ENCODE measurements around the gene TAF9.
"Not testable (repeated sequence)": the region's sequence is repeated elsewhere in the genome, so short reads cannot be mapped to it uniquely, and the experiment has no call there.

The TAF9 gene

DNA sequence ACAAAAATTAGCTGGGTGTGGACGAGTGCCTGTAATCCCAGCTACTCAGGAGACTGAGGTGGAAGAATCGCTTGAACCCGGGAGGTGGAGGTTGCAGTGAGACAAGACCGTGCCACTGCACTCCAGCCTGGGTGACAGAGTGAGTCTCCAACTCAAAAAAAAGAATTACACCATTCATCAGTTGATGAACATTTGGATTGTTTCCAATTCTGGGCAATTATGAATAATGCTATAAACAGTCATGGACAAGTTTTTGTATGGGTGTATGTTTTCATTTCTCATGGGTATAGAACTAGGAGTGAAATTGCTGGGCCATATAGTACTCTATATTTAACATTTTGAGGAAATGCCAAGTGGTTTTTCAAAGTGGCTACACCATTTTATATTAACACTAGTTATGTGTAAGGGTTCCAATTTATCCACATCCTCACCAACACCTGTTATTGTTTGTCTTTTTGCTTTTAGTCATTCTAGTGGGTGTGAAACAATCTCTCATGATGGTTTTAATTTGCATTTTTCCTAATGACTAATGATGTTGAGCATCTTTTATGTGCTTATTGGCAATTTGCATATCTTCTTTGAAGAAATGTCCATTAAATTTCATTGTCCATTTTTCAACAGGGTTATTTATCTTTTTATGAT is 27.7 kb downstream of the TAF9 start:
- no peaks in the 10 kb centered on the region for H3K27me3 ChIP-seq (ENCODE audit: insufficient read depth, poor library complexity, severe bottlenecking)
- DNase-seq (ENCODE audit: low spot score) (no peak), ATAC-seq (ENCODE audit: low read depth) (peak; percentile 41; the same call in 2 of the 3 replicates)
- no peaks in the 10 kb centered on the region for H3K9me3 ChIP-seq (ENCODE audit: severe bottlenecking)
- H3K4me1 ChIP-seq (ENCODE audit: insufficient read depth, poor library complexity, severe bottlenecking): no peaks in the 10 kb centered on the region
- TF ChIP-seq CTCF (IDR thresholded peaks at IDR 0.05; ENCODE audit: poor library complexity, severe bottlenecking): no peak
- no peak overlapping the region for H3K27ac ChIP-seq (ENCODE audit: poor library complexity, severe bottlenecking)
- H3K4me3 ChIP-seq (ENCODE audit: severe bottlenecking): no peak overlapping the region
- H3K36me3 ChIP-seq (ENCODE audit: low read depth): no peaks in the 10 kb centered on the region

DNA sequence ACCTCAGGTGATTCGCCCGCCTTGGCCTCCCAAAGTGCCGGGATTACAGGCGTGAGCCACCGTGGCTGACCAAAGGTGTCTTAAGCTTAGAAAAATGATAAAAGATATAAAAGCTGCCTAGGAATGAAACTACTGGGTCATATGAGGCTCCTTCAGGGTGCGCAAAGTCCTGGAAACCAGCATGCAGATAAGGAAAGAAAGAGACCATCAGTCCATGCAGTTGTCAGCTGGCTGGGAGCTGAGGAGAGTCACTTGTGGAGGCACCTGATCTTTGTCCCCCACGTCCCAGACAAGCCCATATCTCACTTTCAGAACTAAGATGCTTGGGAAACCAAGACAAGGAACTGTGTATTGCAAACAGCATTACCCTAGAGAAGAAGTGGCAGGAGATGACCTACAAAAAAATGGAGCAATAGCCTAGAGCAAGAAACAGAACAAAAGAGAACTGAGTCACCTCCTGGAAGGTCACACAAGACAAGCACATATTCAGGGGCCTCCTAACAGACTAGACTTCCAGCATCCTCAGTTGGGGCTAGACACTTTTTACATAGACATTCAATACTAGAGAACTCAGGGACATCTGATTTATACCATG is 33.9 kb downstream of the TAF9 start:
- Histone ChIP-seq H3K27me3 (ENCODE audit: insufficient read depth, poor library complexity, severe bottlenecking) (no peaks in the 10 kb centered on the region), H3K4me1 (ENCODE audit: insufficient read depth, poor library complexity, severe bottlenecking) (peaks cover 7% of the 10 kb centered on the region), H3K4me3 (ENCODE audit: severe bottlenecking) (no peak overlapping the region), H3K9me3 (ENCODE audit: severe bottlenecking) (no peaks in the 10 kb centered on the region), H3K27ac (ENCODE audit: poor library complexity, severe bottlenecking) (no peak overlapping the region), H3K36me3 (ENCODE audit: low read depth) (no peaks in the 10 kb centered on the region)
- DNase-seq (ENCODE audit: low spot score): no peak
- TF ChIP-seq CTCF (IDR thresholded peaks at IDR 0.05; ENCODE audit: poor library complexity, severe bottlenecking): no peak
- no peak for ATAC-seq (ENCODE audit: low read depth)

DNA sequence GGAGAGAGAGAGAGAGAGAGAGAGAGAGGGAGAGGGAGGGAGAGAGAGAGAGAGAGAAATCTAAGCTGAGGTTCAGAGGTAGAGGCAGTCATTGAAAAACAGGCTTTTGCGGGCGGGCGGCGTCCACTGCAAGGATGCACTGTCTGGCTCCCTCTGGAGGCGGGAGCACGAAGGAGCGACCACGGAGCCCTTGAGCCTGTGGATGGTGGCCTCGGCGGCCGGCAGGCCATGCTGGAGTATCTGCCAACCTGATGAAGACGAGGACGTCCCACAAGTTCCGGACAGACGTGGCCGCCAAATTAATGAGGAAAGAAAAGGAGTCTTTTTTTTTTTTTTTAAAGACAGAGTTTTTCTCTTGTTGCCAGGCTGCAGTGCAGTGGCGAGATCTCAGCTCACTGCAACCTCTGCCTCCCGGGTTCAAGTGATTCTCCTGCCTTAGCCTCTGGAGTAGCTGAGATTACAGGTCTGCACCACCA is 34.5 kb downstream of the TAF9 start:
- ATAC-seq (ENCODE audit: low read depth) (peak; percentile 71), DNase-seq (ENCODE audit: low spot score) (peak; percentile 80)
- Histone ChIP-seq H3K9me3 (ENCODE audit: severe bottlenecking) (no peaks in the 10 kb centered on the region), H3K27me3 (ENCODE audit: insufficient read depth, poor library complexity, severe bottlenecking) (no peaks in the 10 kb centered on the region), H3K4me3 (ENCODE audit: severe bottlenecking) (no peak overlapping the region), H3K4me1 (ENCODE audit: insufficient read depth, poor library complexity, severe bottlenecking) (peaks cover 7% of the 10 kb centered on the region), H3K27ac (ENCODE audit: poor library complexity, severe bottlenecking) (no peak overlapping the region), H3K36me3 (ENCODE audit: low read depth) (no peaks in the 10 kb centered on the region)
- TF ChIP-seq CTCF (IDR thresholded peaks at IDR 0.05; ENCODE audit: poor library complexity, severe bottlenecking): peak; percentile 94

DNA sequence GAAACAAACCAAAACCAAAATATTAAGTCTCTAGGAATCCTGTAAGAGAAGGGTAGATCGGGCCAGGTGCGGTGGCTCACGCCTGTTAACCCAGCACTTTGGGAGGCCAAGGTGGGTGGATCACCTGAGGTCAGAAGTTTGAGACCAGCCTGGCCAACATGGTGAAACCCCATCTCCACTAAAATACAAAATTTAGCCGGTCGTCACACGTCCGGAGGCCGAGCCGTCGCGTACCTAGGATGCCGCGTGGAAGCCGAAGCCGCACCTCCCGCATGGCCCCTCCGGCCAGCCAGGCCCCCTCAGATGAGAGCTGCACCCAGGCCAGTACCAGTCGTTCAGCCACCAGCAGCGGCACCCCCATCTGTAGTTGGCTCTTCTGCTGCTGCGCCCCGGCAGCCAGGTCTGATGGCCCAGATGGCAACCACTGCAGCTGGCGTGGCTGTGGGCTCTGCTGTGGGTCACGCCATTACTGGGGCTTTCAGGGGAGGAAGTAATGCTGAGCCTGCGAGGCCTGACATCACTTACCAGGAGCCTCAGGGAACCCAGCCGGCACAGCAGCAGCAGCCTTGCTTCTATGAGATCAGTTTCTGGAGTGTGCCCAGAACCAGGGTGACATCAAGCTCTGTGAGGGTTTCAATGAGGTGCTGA is 35.5 kb downstream of the TAF9 start:
- not testable (repeated sequence) for H3K27ac ChIP-seq (ENCODE audit: poor library complexity, severe bottlenecking)

GRCh38 chr5:69331528-69332445 is 37.5 kb downstream of the TAF9 start:
- peak overlapping the region; percentile 47 for H3K27ac ChIP-seq (ENCODE audit: poor library complexity, severe bottlenecking)
- DNase-seq (ENCODE audit: low spot score): no peak

More for the DNA sequence above, 35.5 kb downstream of the TAF9 start:
- H3K4me1 ChIP-seq (ENCODE audit: insufficient read depth, poor library complexity, severe bottlenecking); H3K9me3 ChIP-seq (ENCODE audit: severe bottlenecking); H3K27me3 ChIP-seq (ENCODE audit: insufficient read depth, poor library complexity, severe bottlenecking); DNase-seq (ENCODE audit: low spot score); H3K4me3 ChIP-seq (ENCODE audit: severe bottlenecking); H3K36me3 ChIP-seq (ENCODE audit: low read depth); ATAC-seq (ENCODE audit: low read depth): not testable (repeated sequence)

More at GRCh38 chr5:69331528-69332445, 37.5 kb downstream of the TAF9 start:
- TF ChIP-seq CTCF (IDR thresholded peaks at IDR 0.05; ENCODE audit: poor library complexity, severe bottlenecking): no peak
- Histone ChIP-seq H3K4me1 (ENCODE audit: insufficient read depth, poor library complexity, severe bottlenecking) (peaks cover 7% of the 10 kb centered on the region), H3K36me3 (ENCODE audit: low read depth) (no peaks in the 10 kb centered on the region), H3K27me3 (ENCODE audit: insufficient read depth, poor library complexity, severe bottlenecking) (no peaks in the 10 kb centered on the region), H3K9me3 (ENCODE audit: severe bottlenecking) (no peaks in the 10 kb centered on the region), H3K4me3 (ENCODE audit: severe bottlenecking) (peak overlapping the region; percentile 63)
- no peak; the same call in 2 of the 3 replicates for ATAC-seq (ENCODE audit: low read depth)

Measured in RWPE2 (cell line).